Coronary artery (tissue), 2 donors: ENCODE data around the gene RHCG.
A peak's percentile ranks its signal among the peaks of the same experiment; 100 is the strongest.

Experiments
- DNase-seq: peaks from one replicate; pipeline ENCODE4 v3.0.0-alpha.2; 2017; ENCODE audit warnings: low spot score
- H3K27ac ChIP-seq, 2 donors: fragments of 200-600 bp; sonication (generic); one replicate each; pipeline ENCODE4 v1.5.1; 2016 to 2019
- H3K4me3 ChIP-seq: fragments of 200-600 bp; sonication (generic); 2 replicates; pipeline ENCODE4 v1.5.1; 2016; ENCODE audit warnings: mild to moderate bottlenecking, moderate library complexity
- CTCF ChIP-seq: fragments of 200-600 bp; sonication (generic); IDR thresholded peaks from one replicate; pipeline ENCODE4 v1.5.1; 2019; ENCODE audit warnings: antibody characterized with exemption

Gene RHCG

GRCh38 chr15:89502867-89503595 lies 6.6 kb upstream of the RHCG start:
- no peak for TF ChIP-seq CTCF
- peak; percentile 47 for DNase-seq
- Histone ChIP-seq H3K27ac (no peak overlapping the region), H3K4me3 (no peak overlapping the region)

- H3K27ac ChIP-seq, result no peak overlapping the region
Measured at GRCh38 chr15:89501646-89502045, 5.3 kb upstream of the RHCG start.

GRCh38 chr15:89500397-89501270 lies 4.3 kb upstream of the RHCG start:
- DNase-seq, result peak; percentile 63
- TF ChIP-seq CTCF, result no peak
- no peak overlapping the region for H3K4me3 ChIP-seq
- no peak overlapping the region for H3K27ac ChIP-seq

More at GRCh38 chr15:89501646-89502045, 5.3 kb upstream of the RHCG start:
- no peak overlapping the region for H3K4me3 ChIP-seq
- no peak for TF ChIP-seq CTCF
- peak; percentile 8 for DNase-seq

GRCh38 chr15:89499156-89499555 lies 2.8 kb upstream of the RHCG start:
- no peak for TF ChIP-seq CTCF
- H3K27ac ChIP-seq, result no peak overlapping the region
- no peak overlapping the region for H3K4me3 ChIP-seq
- DNase-seq, result peak; percentile 46

GRCh38 chr15:89498574-89498906 lies 2.2 kb upstream of the RHCG start:
- Histone ChIP-seq H3K4me3 (no peak overlapping the region), H3K27ac (no peak overlapping the region)
- peak; percentile 31 for DNase-seq
- TF ChIP-seq CTCF, result no peak

- TF ChIP-seq CTCF, result no peak
- DNase-seq, result no peak
- no peak overlapping the region for H3K27ac ChIP-seq
Measured at GRCh38 chr15:89497231-89497630, 848 bp upstream of the RHCG start.

More at GRCh38 chr15:89497231-89497630, 848 bp upstream of the RHCG start:
- H3K4me3 ChIP-seq, result no peak overlapping the region
